Breast epithelium (tissue), 4 donors: ENCODE measurements around the gene VCL. TPM values are rescaled to one million over a fixed set of nuclear protein-coding genes. Genes with fewer than 3 reads are reported as not detected.

Experiments
- DNase-seq, 2 donors: peaks; one replicate each; pipeline ENCODE4 v3.0.0-alpha.2; 2019; ENCODE audit warnings: low spot score in 2 of 2
- H3K27ac ChIP-seq, 2 donors: fragments of 200-600 bp; sonication (generic) in 1 of 2; one replicate each; pipeline ENCODE4 v1.5.1; 2016 to 2019; ENCODE audit warnings: mild to moderate bottlenecking in 1 of 2
- H3K27me3 ChIP-seq, 2 donors: fragments of 200-600 bp; sonication (generic) in 1 of 2; one replicate each; pipeline versions ENCODE4 v1.5.1 to v1.6.0; 2017 to 2019; ENCODE audit warnings: control low read depth in 1 of 2, mild to moderate bottlenecking in 1 of 2
- H3K36me3 ChIP-seq: fragments of 200-600 bp; one replicate; pipeline ENCODE4 v1.5.1; 2019
- H3K4me1 ChIP-seq, 2 donors: fragments of 200-600 bp; sonication (generic); one replicate each; pipeline ENCODE4 v1.5.1; 2016 to 2019; ENCODE audit warnings: control low read depth in 1 of 2
- H3K4me3 ChIP-seq, 3 donors: fragments of 200-600 bp; sonication (generic); 1 replicate in 2 of 3; 2 replicates in 1 of 3; pipeline ENCODE4 v1.5.1; 2016 to 2019; ENCODE audit warnings: mild to moderate bottlenecking in 3 of 3, moderate library complexity in 2 of 3
- H3K9me3 ChIP-seq, 2 donors: fragments of 200-600 bp; sonication (generic) in 1 of 2; one replicate each; pipeline ENCODE4 v1.5.1; 2016 to 2019; ENCODE audit warnings: control low read depth in 1 of 2
- POLR2A ChIP-seq: fragments of 450-650 bp; IDR thresholded peaks from one replicate; pipeline ENCODE4 v1.6.1; 2016; ENCODE audit warnings: antibody characterized with exemption, mild to moderate bottlenecking, moderate library complexity
- POLR2AphosphoS5 ChIP-seq, 3 donors: sonication (generic); formaldehyde crosslinking; IDR thresholded peaks; one replicate each; pipeline ENCODE4 v1.6.1; 2017; ENCODE audit warnings: antibody characterized with exemption in 3 of 3
- intact Hi-C: fragments of 100-400 bp; cut with DNase I; formaldehyde crosslinking; loops from one replicate; pipeline ENCODE4 v1.15.1; 2023; ENCODE audit warnings: low total_unique reads
- total RNA-seq, 3 donors: library from RNA; depleted of rRNA; stranded (reverse); fragments of >200 nt; gene quantifications; one replicate each; pipeline ENCODE4 v1.1.0, GENCODE V29; 2016
- TF ChIP-seq, protein P1 (sequence below), 3 donors: fragments of 450-650 bp; IDR thresholded peaks; one replicate each; pipeline ENCODE4 v1.5.1; 2016 to 2017; ENCODE audit warnings: antibody characterized with exemption in 3 of 3, mild to moderate bottlenecking in 3 of 3, moderate library complexity in 3 of 3

Gene VCL
- total RNA-seq, 3 donors from 2014 or later = 73.1 to 95.0 (median 77.6) TPM

DNA sequence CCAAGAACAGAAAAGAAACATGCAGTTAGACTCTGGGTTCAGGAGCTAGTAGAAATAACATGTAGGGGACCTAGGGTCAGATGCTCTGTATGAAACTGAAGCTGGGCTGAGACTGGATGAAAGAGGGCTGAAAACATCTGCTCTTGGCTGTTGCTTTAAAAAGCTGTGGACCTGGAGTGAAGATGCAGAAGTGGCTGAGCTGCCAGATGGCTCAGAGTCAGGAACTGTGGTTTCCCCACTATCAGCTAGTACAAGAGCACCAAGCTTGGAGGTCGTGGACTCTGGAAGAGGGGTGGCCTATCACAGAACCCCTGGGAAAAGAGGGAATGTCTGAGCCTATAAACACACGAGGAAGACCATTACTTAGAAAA lies 159.0 kb downstream of the VCL start:
- intact Hi-C loops = no loop called here
- Histone ChIP-seq H3K36me3 (no peaks in the 10 kb centered on the region), H3K27ac (no peak overlapping the region), H3K4me1 (no peaks in the 10 kb centered on the region), H3K27me3 (no peaks in the 10 kb centered on the region), H3K9me3 (no peaks in the 10 kb centered on the region), H3K4me3 (no peak overlapping the region)
- no peak for DNase-seq
- TF ChIP-seq, protein P1, sequence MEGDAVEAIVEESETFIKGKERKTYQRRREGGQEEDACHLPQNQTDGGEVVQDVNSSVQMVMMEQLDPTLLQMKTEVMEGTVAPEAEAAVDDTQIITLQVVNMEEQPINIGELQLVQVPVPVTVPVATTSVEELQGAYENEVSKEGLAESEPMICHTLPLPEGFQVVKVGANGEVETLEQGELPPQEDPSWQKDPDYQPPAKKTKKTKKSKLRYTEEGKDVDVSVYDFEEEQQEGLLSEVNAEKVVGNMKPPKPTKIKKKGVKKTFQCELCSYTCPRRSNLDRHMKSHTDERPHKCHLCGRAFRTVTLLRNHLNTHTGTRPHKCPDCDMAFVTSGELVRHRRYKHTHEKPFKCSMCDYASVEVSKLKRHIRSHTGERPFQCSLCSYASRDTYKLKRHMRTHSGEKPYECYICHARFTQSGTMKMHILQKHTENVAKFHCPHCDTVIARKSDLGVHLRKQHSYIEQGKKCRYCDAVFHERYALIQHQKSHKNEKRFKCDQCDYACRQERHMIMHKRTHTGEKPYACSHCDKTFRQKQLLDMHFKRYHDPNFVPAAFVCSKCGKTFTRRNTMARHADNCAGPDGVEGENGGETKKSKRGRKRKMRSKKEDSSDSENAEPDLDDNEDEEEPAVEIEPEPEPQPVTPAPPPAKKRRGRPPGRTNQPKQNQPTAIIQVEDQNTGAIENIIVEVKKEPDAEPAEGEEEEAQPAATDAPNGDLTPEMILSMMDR (IDR thresholded peaks at IDR 0.05) = no peak
- no peak for TF ChIP-seq POLR2A
- no peak for TF ChIP-seq POLR2AphosphoS5 (IDR thresholded peaks at IDR 0.05)

DNA sequence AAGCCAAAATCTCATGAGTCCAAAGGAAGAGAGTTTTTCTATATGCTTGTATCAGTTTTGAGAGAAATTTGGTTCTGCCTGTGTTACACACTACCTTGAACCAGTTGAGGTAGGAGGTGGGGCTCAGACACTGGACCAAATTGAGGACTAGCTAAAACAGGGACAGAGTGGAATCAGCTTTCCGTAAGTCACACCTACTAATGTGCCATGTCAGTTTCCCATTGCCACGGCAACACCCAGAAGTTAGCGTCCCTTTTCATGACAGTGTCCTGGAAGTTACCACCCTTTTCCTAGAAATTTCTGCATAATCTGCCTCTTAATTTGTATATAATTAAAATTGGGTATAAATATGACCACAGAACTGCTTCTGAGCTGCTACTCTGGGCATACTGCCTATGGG lies 162.1 kb downstream of the VCL start:
- Histone ChIP-seq H3K4me3 (no peak overlapping the region), H3K27me3 (no peaks in the 10 kb centered on the region)
- intact Hi-C loops = no loop called here

DNA sequence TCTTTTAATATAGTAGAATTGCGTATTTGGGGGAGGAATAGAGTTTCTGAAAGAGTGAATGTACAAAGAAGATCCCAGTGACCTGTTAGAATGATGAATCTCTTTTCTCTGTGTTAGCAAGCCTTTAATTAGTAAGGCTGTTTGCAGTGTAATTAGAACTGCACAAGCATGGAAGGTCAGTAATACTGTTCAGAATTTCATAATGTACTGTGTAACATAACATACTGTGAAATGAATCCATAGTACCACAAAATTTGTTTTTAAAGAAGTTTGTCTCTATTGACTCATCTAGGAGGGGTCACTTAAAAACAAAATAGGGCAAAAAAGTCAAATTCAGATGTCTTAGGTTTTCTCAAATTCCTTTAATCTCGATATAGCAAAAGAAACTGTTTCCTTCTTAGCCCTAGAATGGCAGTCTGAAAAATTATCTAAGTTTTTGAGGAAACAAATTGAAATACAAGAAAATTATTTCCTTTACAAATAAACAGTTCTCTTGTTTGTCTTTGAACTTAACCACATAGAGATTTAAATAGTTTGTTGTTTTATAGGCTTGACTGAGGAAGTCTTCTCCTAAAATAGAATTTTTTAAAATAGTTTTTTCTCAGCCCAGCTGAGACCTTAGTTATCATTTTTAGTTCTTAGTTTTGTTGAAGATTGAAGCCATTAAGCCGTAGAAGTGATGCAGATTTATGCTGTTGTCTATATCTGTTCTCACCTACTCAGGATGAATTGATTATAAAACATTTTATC lies 165.6 kb downstream of the VCL start:
- intact Hi-C loops = no loop called here
- Histone ChIP-seq H3K27me3 (no peaks in the 10 kb centered on the region), H3K4me1 (no peaks in the 10 kb centered on the region), H3K9me3 (no peaks in the 10 kb centered on the region), H3K36me3 (no peaks in the 10 kb centered on the region), H3K27ac (no peak overlapping the region), H3K4me3 (no peak overlapping the region)
- no peak for TF ChIP-seq POLR2AphosphoS5 (IDR thresholded peaks at IDR 0.05)
- TF ChIP-seq, protein P1 (IDR thresholded peaks at IDR 0.05) = no peak
- no peak for TF ChIP-seq POLR2A
- no peak for DNase-seq

More for the DNA sequence above, 162.1 kb downstream of the VCL start:
- no peak for DNase-seq
- H3K27ac ChIP-seq = no peak overlapping the region
- H3K36me3 ChIP-seq = no peaks in the 10 kb centered on the region
- H3K9me3 ChIP-seq = no peaks in the 10 kb centered on the region
- H3K4me1 ChIP-seq = no peaks in the 10 kb centered on the region
- no peak for TF ChIP-seq POLR2A
- TF ChIP-seq POLR2AphosphoS5 (IDR thresholded peaks at IDR 0.05) = no peak
- TF ChIP-seq, protein P1 (IDR thresholded peaks at IDR 0.05) = no peak

DNA sequence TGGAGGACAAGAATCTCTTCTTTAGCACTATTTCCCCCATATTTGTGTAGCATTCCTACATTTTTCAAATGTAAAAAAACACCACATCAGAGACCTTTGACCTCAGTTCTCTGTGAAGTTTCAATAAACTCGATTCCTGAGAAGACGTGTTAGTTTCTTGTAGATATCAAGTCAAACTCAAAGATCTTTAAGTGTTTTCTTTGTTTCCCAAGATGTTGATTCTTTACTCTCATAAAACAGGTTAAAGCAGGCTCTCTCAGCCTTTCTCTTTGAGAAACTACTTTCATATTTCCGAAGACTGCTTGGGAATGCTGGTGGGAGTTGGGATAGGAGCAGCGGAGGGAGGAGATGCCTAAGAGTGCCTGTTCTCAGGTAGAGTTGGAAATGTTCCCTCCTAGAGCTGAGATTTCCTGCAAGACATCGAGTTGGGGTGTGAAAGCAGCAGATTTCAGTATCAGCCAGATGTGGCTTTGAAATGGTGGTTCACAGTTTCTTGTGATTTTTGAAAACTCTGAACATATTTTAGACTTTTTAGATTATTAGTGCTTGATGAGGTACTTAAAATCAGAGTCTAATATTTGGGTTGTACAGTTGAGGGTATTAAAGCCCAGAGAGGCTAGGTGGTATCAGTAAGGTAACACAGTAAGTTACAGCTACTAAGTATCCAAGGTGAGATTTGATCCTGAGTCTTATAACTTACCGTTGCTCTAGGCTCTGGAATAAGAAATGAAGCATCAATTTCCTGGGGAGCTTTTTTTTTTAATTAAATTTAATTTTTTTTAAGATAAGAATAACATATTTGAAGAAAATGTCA lies 167.0 kb downstream of the VCL start:
- intact Hi-C loops = no loop called here
- no peaks in the 10 kb centered on the region for H3K27me3 ChIP-seq
- H3K27ac ChIP-seq = no peak overlapping the region
- no peaks in the 10 kb centered on the region for H3K36me3 ChIP-seq
- no peak for DNase-seq
- H3K4me3 ChIP-seq = no peak overlapping the region
- no peak for TF ChIP-seq POLR2AphosphoS5 (IDR thresholded peaks at IDR 0.05)
- no peak for TF ChIP-seq POLR2A
- TF ChIP-seq, protein P1 (IDR thresholded peaks at IDR 0.05) = no peak
- H3K4me1 ChIP-seq = no peaks in the 10 kb centered on the region
- H3K9me3 ChIP-seq = no peaks in the 10 kb centered on the region

DNA sequence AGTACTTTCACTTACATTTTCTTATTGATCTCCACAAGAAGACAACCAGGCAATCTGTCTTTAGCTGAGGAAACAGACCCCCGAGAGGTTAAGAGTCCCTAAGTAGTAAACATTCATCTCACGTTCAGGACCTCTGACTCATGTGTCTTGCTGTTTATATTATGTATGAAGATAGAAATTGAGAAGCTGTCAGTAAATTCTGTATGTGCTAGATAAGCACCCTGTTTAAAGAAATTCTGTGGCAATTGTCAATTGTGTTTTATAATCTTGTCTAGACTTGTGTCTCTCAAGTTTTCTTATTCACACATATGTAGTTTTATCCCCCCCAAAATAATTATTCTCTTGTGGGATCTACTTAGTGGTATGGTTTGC lies 167.6 kb downstream of the VCL start:
- no peak for DNase-seq
- no peak overlapping the region for H3K27ac ChIP-seq
- no peaks in the 10 kb centered on the region for H3K4me1 ChIP-seq
- H3K27me3 ChIP-seq = no peaks in the 10 kb centered on the region
- no peaks in the 10 kb centered on the region for H3K36me3 ChIP-seq
- no peaks in the 10 kb centered on the region for H3K9me3 ChIP-seq
- no peak overlapping the region for H3K4me3 ChIP-seq
- intact Hi-C loops = no loop called here
- TF ChIP-seq, protein P1 (IDR thresholded peaks at IDR 0.05) = no peak
- no peak for TF ChIP-seq POLR2A
- TF ChIP-seq POLR2AphosphoS5 (IDR thresholded peaks at IDR 0.05) = no peak
